Measurements from ENCODE around the gene PHF19. TPM values are rescaled to one million over a fixed set of nuclear protein-coding genes. Genes with fewer than 3 reads are reported as not detected.

PHF19 gene
- 10 to 100 TPM; 47.9 to 81.7 TPM for total RNA-seq

GRCh38 chr9:120876842-120877240 lies at the start of gene PHF19:
PHF19 (minus strand) TSS chr9:120877188; CDS start chr9:120874741, 2,447 bp downstream.
- Histone ChIP-seq H3K27me3 (replicated peaks; ENCODE audit: insufficient read depth) (no peaks in the 10 kb centered on the region), H3K4me3 (peak within 1 kb of the TSS; percentile 95), H3K9me3 (no peaks in the 10 kb centered on the region), H3K4me1 (ENCODE audit: control insufficient read depth in 1 of 2, low read depth in 2 of 2) (peaks cover 3 to 24% of the 10 kb centered on the region in 2 donors), H3K36me3 (peaks cover 17% of the 10 kb centered on the region), H3K27ac (peak within 1 kb of the TSS; percentile 99 to 100)
- no peak for DNase-seq (ENCODE audit: low spot score)
- ATAC-seq (ENCODE audit: insufficient number of reproducible peaks, low FRiP score, low read depth), result no peak
- no peak for TF ChIP-seq CTCF (IDR thresholded peaks at IDR 0.05)

- ATAC-seq (ENCODE audit: insufficient number of reproducible peaks, low FRiP score, low read depth) (no peak), DNase-seq (ENCODE audit: low spot score) (no peak)
- Histone ChIP-seq H3K4me1 (ENCODE audit: control insufficient read depth in 1 of 2, low read depth in 2 of 2) (peaks cover 59 to 95% of the 10 kb centered on the region in 2 donors), H3K27me3 (replicated peaks; ENCODE audit: insufficient read depth) (no peaks in the 10 kb centered on the region), H3K4me3 (peak within 1 kb of the TSS; percentile 61), H3K27ac (peak within 1 kb of the TSS; percentile 96), H3K36me3 (no peaks in the 10 kb centered on the region), H3K9me3 (no peaks in the 10 kb centered on the region)
- no peak for TF ChIP-seq CTCF (IDR thresholded peaks at IDR 0.05)
Observed at GRCh38 chr9:120926397-120926928, 49.5 kb upstream of the PHF19 start, which contains the start of gene TRAF1. TRAF1 (minus strand) TSS chr9:120926796; CDS start chr9:120926075, 721 bp downstream.

- H3K27me3 ChIP-seq (replicated peaks; ENCODE audit: insufficient read depth), result no peaks in the 10 kb centered on the region
- H3K4me1 ChIP-seq (ENCODE audit: control insufficient read depth in 1 of 2, low read depth in 2 of 2), result peaks cover 56 to 95% of the 10 kb centered on the region in 2 donors
- no peaks in the 10 kb centered on the region for H3K9me3 ChIP-seq
- peak; percentile 75 for ATAC-seq (ENCODE audit: insufficient number of reproducible peaks, low FRiP score, low read depth)
- peak overlapping the region; percentile 96 for H3K27ac ChIP-seq
- TF ChIP-seq CTCF (IDR thresholded peaks at IDR 0.05), result no peak
- H3K36me3 ChIP-seq, result no peaks in the 10 kb centered on the region
- H3K4me3 ChIP-seq, result peak overlapping the region; percentile 61
- DNase-seq (ENCODE audit: low spot score), result peak; percentile 87
Observed at GRCh38 chr9:120925535-120926396, 48.8 kb upstream of the PHF19 start.

- H3K36me3 ChIP-seq, result no peaks in the 10 kb centered on the region
- DNase-seq (ENCODE audit: low spot score) (no peak), ATAC-seq (ENCODE audit: insufficient number of reproducible peaks, low FRiP score, low read depth) (no peak)
- H3K9me3 ChIP-seq, result no peaks in the 10 kb centered on the region
- peak overlapping the region; percentile 61 for H3K4me3 ChIP-seq
- H3K27me3 ChIP-seq (replicated peaks; ENCODE audit: insufficient read depth), result no peaks in the 10 kb centered on the region
- no peak for TF ChIP-seq CTCF (IDR thresholded peaks at IDR 0.05)
- peaks cover 57 to 95% of the 10 kb centered on the region in 2 donors for H3K4me1 ChIP-seq (ENCODE audit: control insufficient read depth in 1 of 2, low read depth in 2 of 2)
- peak overlapping the region; percentile 96 for H3K27ac ChIP-seq
Observed at GRCh38 chr9:120924698-120925534, 47.9 kb upstream of the PHF19 start.
